ENCODE results near the gene ADAMTS15. TPM values are rescaled to one million over a fixed set of nuclear protein-coding genes. Genes with fewer than 3 reads are reported as not detected.

The ADAMTS15 gene
- total RNA-seq, 4 donors from 2014 or later, result 26.3 to 49.6 (median 34.5) TPM

DNA sequence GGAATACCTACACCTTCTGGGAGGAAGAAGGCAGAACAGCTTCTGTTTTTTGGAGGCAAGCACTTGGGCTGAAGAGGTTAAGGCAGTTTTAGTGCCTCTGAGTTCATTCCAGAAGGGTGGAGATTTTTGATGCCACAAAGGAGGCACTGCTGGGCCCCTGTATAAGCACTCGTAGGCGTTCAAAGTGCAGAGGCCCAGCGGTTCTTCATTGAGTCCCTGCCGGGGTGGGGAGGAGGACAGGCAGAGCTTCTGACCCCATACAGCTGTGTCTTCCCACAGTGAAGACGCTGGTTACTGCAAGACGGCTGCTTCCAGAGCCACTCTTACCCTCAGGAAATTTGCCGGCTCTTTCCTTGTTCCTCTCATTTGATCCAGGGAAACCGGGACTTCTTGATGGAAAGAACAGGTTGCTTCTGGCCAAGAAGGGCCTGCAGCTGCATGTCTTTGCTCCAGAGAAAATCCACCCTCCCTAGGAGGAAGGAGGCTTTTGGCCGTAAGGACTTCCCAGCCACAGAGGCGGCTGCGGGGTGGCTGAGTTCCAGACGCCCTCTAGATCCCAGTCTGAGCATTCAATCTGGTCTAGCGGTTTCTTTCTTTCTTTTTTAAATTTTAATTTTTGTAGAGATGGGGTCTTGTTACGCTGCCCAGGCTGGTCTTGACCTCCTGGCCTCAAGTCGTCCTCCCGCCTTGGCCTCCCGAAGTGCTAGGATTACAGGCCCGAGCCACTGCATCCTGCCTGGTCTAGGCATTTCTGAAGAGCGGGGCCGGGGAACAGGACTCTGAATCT lies 9.4 kb downstream of the ADAMTS15 start:
- DNase-seq (ENCODE audit: low spot score) (no peak), ATAC-seq (ENCODE audit: low FRiP score) (no peak)
- no peak for TF ChIP-seq CTCF (IDR thresholded peaks at IDR 0.05)

- ATAC-seq (ENCODE audit: low FRiP score) (no peak), DNase-seq (ENCODE audit: low spot score) (no peak)
- TF ChIP-seq CTCF (IDR thresholded peaks at IDR 0.05), result no peak
These were observed 9.9 kb downstream of the ADAMTS15 start for GRCh38 chr11:130458410-130458729.

DNA sequence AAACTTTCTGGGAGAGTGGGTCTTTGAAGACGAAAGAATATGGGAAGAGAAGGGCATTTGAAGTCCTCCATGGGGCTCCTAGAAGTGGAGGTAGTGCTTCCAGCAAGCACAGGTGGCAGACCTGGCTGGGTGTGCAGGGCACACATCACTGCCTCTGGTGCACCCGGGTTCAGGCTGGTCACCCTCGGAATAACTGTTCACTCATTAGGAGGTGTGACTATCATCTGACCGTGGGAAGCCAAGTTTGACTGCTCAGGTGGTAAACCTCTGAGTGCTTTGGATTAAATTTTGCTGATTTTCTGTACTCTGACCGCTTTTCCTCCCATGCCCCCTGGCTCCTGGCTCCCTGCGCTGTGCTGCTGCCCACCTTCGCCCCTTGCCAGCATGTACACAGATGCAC lies 11.1 kb downstream of the ADAMTS15 start:
- no peak for DNase-seq (ENCODE audit: low spot score)
- ATAC-seq (ENCODE audit: low FRiP score), result no peak
- TF ChIP-seq CTCF (IDR thresholded peaks at IDR 0.05), result no peak

DNA sequence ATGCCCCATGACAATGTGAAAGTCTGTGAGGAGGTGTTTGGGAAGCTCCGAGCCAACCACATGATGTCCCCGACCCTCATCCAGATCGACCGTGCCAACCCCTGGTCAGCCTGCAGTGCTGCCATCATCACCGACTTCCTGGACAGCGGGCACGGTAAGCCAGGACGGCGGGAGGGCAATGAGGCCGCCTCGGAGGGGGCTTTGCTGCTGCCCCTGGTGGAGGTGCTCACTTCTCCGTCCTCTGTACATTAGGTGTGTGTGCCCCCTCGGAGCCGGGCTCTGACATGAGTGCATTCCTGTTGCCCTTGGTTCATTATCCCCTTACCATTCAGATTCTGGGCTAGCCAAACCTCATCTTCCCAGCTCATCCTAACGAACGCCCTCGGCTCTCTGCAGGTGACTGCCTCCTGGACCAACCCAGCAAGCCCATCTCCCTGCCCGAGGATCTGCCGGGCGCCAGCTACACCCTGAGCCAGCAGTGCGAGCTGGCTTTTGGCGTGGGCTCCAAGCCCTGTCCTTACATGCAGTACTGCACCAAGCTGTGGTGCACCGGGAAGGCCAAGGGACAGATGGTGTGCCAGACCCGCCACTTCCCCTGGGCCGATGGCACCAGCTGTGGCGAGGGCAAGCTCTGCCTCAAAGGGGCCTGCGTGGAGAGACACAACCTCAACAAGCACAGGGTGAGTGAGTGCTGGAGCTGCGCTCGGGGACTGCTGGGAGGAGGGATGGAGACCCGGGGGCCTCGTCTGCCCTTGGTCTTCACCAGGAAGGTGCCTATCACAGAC lies 13.8 kb downstream of the ADAMTS15 start:
- no peak for DNase-seq (ENCODE audit: low spot score)
- no peak for TF ChIP-seq CTCF (IDR thresholded peaks at IDR 0.05)
- no peak for ATAC-seq (ENCODE audit: low FRiP score)

GRCh38 chr11:130462931-130463330 lies 14.5 kb downstream of the ADAMTS15 start:
- ATAC-seq (ENCODE audit: low FRiP score) (no peak), DNase-seq (ENCODE audit: low spot score) (no peak)
- no peak for TF ChIP-seq CTCF (IDR thresholded peaks at IDR 0.05)

DNA sequence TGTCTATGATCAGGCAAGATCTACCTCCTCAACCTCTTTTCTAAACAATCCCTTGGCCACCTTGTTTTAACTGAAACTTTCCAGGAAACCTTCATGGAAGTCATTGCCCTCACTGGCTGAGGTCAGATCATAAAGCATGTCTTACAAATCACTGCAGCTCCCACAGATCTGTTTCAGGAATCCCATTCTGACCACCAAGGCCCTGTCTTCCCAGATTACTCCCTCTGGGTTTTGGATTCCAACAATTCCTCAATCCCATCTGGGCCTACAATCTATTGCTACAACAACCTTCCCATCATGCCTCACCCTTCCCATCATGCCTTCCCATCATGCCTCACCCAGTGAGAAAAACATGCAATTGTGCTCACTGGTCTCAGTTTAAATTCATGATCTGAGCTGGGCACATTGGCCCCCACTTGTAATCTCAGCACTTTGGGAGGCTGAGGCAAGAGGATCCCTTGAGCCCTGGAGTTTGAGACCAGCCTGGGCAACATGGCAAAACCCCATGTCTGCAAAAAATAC lies 15.9 kb downstream of the ADAMTS15 start:
- no peak for DNase-seq (ENCODE audit: low spot score)
- TF ChIP-seq CTCF (IDR thresholded peaks at IDR 0.05), result no peak
- no peak for ATAC-seq (ENCODE audit: low FRiP score)

Measured in omental fat pad (tissue), 4 donors.